Measurements from ENCODE around the gene ELF2. TPM values are rescaled to one million over a fixed set of nuclear protein-coding genes. Genes with fewer than 3 reads are reported as not detected.

Gene ELF2
- total RNA-seq, 6 donors from 2014 or later: 34.5 to 87.0 (median 39.1) TPM

DNA sequence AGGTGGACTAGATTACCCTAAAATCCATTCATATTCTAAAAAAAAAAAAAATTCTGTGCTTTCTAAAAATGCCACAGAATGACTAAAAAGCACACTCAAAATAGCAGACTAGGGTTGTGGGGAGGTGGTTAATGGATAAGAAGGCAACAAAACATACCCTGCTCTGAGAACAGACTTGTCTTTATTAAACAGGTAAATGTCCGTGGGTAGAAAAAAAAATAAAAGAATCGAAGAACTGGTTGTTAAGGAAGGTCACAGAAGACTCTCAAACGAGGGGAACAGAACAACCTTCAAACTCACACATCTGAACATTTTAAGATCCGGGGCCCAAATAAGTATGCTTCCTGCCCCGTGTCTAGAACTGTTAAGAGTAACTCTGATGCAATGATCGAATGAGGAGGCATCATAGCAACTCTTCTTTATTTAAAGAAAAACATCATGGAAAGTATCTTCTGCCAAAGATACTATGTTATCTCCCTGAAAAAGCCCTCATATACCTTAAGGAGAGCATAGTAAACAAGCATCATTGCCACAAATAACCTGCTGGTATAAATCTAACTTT lies 68.4 kb downstream of the ELF2 start:
- 73 to 86% methylated on average over 6 of the region's 6 CpGs for WGBS, 2 donors

GRCh38 chr4:139099366-139099982 lies 77.5 kb downstream of the ELF2 start:
- H3K4me1 ChIP-seq: peaks cover 0 to 3% (median 0%) of the 10 kb centered on the region in 4 donors
- H3K4me3 ChIP-seq: no peak overlapping the region
- no peaks in the 10 kb centered on the region for H3K27me3 ChIP-seq
- ATAC-seq (ENCODE audit: low FRiP score in 2 of 2) (peak; percentile 80 to 83), DNase-seq (peak in 1 of 2 donors; percentile 63)
- WGBS, 2 donors: 0 to 17% methylated on average over 2 of the region's 2 CpGs
- no peak overlapping the region for H3K27ac ChIP-seq
- peaks cover 0 to 3% (median 0%) of the 10 kb centered on the region in 4 donors for H3K36me3 ChIP-seq
- no peaks in the 10 kb centered on the region for H3K9me3 ChIP-seq
- peak; percentile 57 to 87 (median 71) for TF ChIP-seq CTCF (IDR thresholded peaks at IDR 0.05)
- no peak for TF ChIP-seq POLR2AphosphoS5 (IDR thresholded peaks at IDR 0.05)
- TF ChIP-seq POLR2A (IDR thresholded peaks at IDR 0.05): no peak
- no peak for TF ChIP-seq EP300 (IDR thresholded peaks at IDR 0.05)

More for the DNA sequence above, 68.4 kb downstream of the ELF2 start:
- H3K27me3 ChIP-seq: no peaks in the 10 kb centered on the region
- no peaks in the 10 kb centered on the region for H3K36me3 ChIP-seq
- no peak overlapping the region for H3K27ac ChIP-seq
- no peak for DNase-seq
- no peaks in the 10 kb centered on the region for H3K4me1 ChIP-seq
- H3K4me3 ChIP-seq: no peak overlapping the region
- ATAC-seq (ENCODE audit: low FRiP score in 2 of 2): no peak
- TF ChIP-seq POLR2A (IDR thresholded peaks at IDR 0.05) (no peak), EP300 (IDR thresholded peaks at IDR 0.05) (no peak), POLR2AphosphoS5 (IDR thresholded peaks at IDR 0.05) (no peak), CTCF (IDR thresholded peaks at IDR 0.05) (no peak)
- no peaks in the 10 kb centered on the region for H3K9me3 ChIP-seq

DNA sequence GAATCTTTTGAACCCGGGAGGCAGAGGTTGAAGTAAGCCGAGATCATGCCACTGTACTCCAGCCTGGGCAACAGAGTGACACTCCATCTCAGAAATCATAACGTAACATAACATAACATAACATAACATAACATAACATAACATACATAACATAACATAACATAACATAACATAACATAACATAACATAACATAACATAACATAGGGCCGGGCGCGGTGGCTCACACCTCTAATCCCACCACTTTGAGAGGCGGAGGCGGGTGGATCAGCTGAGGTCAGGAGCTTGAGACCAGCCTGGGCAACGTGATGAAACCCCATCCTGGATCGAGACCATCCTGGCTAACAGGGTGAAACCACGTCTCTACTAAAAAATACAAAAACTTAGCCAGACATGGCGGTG lies 84.7 kb downstream of the ELF2 start:
- ATAC-seq (ENCODE audit: low FRiP score in 2 of 2) (no peak), DNase-seq (no peak)
- H3K4me3 ChIP-seq: no peak overlapping the region
- no peaks in the 10 kb centered on the region for H3K9me3 ChIP-seq
- no peaks in the 10 kb centered on the region for H3K4me1 ChIP-seq
- no peak overlapping the region for H3K27ac ChIP-seq
- no peak for TF ChIP-seq CTCF (IDR thresholded peaks at IDR 0.05)
- no peak for TF ChIP-seq EP300 (IDR thresholded peaks at IDR 0.05)
- TF ChIP-seq POLR2AphosphoS5 (IDR thresholded peaks at IDR 0.05): no peak
- TF ChIP-seq POLR2A (IDR thresholded peaks at IDR 0.05): no peak
- peaks cover 0 to 11% (median 0%) of the 10 kb centered on the region in 4 donors for H3K36me3 ChIP-seq
- WGBS, 2 donors: 78 to 87% methylated on average over 12 of the region's 12 CpGs
- H3K27me3 ChIP-seq: no peaks in the 10 kb centered on the region

GRCh38 chr4:139085141-139085540 lies 91.9 kb downstream of the ELF2 start:
- Histone ChIP-seq H3K27me3 (no peaks in the 10 kb centered on the region), H3K27ac (peak overlapping the region; percentile 94 to 97 (median 95)), H3K4me3 (peak overlapping the region in 3 of 4 donors; percentile 83 to 87 (median 85)), H3K36me3 (no peaks in the 10 kb centered on the region), H3K4me1 (peaks cover 16 to 28% (median 23%) of the 10 kb centered on the region in 4 donors), H3K9me3 (no peaks in the 10 kb centered on the region)
- DNase-seq: no peak
- TF ChIP-seq POLR2AphosphoS5 (IDR thresholded peaks at IDR 0.05) (no peak), CTCF (IDR thresholded peaks at IDR 0.05) (peak in 2 of 6 experiments; percentile 7 to 10)
- 39 to 43% methylated on average over 5 of the region's 5 CpGs for WGBS, 2 donors
- ATAC-seq (ENCODE audit: low FRiP score in 2 of 2): no peak

DNA sequence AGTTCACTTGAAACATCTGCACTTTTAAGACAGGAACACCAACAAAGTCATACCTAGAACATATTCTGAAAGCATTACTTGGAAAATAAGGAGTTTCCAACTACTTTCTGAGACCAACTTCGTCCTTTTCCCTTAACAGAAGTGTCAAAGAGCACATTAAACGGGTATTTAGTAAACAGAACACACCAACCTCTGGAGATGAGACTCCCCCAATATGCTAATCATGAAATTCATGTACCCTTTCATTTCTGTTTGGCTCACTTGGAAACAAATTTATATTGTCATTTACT lies 92.3 kb downstream of the ELF2 start:
- no peaks in the 10 kb centered on the region for H3K9me3 ChIP-seq

More for the DNA sequence above, 92.3 kb downstream of the ELF2 start:
- ATAC-seq (ENCODE audit: low FRiP score in 2 of 2) (no peak), DNase-seq (no peak)
- no peak for TF ChIP-seq POLR2AphosphoS5 (IDR thresholded peaks at IDR 0.05)
- no peak for TF ChIP-seq POLR2A (IDR thresholded peaks at IDR 0.05)
- TF ChIP-seq CTCF (IDR thresholded peaks at IDR 0.05): no peak
- no peak for TF ChIP-seq EP300 (IDR thresholded peaks at IDR 0.05)
- Histone ChIP-seq H3K27me3 (no peaks in the 10 kb centered on the region), H3K36me3 (no peaks in the 10 kb centered on the region), H3K4me1 (peaks cover 16 to 28% (median 23%) of the 10 kb centered on the region in 4 donors), H3K4me3 (peak overlapping the region in 3 of 4 donors; percentile 83 to 87 (median 85)), H3K27ac (peak overlapping the region; percentile 94 to 97 (median 95))
- WGBS, 2 donors: 3 to 4% methylated on average over 2 of the region's 2 CpGs
